GM08714 (cell line): Measurements from ENCODE around the gene TMEM140.

ENCODE experiments used
- H3K4me3 ChIP-seq: fragments of 200-500 bp; sonication (Bioruptor generic); 2 replicates; pipeline ENCODE4 v1.5.1; 2014; ENCODE audit warnings: mild to moderate bottlenecking, low read length, inconsistent platforms
- ZNF274 ChIP-seq: IDR thresholded peaks from 2 replicates; pipeline ENCODE4 v1.6.1; 2012; ENCODE audit warnings: mild to moderate bottlenecking, low read depth, low read length

The TMEM140 gene

DNA sequence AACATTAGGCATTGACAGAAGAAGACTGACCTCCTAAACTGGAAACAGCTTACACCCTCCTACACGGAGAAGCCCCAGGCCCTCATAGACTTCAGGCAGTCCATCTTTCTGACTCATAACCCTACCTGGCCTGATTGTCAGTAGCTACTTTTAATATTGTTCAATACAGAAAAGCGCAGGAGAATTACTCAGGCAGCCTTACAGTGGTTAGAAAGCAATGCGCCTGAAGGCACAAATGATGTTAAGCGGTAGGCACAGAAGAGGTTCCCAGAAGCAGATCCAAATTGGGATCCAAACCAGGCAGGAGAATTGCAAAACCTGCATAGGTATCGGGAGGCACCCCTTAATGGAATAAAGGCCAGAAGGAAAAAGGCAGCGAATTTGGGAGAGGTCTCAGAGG is 28.1 kb downstream of the TMEM140 start:
- no peak overlapping the region for H3K4me3 ChIP-seq

DNA sequence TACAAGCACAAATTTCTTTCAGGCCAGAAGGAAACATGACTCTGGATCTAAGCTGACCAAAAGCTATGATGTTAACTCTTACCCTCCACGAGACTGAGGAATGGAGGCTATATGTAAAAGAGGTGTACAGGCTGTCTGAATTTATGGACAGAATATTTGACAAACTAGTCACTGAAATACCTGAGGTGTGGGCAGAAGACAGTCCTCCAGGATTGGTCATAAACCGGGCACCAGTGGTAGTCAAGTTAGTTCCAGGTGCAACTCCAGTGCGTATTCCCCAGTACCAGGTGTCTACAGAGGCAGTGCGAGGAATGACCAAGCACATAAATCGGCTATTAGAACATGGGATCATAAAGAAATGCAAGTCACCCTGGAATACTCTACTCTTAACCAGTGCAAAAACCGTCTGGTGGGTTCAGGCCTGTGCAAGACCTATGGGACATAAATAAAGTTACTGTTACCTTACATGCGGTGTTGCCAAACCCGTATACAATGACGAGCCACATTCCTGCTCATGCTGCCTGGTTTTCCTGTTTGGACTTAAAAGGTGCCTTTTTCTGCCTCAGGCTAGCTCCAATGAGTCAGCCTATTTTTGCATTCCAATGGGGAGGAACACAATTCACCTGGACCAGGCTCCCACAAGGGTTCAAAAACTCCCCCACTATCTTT is 29.3 kb downstream of the TMEM140 start:
- no peak for TF ChIP-seq ZNF274
- H3K4me3 ChIP-seq, result no peak overlapping the region

More for the DNA sequence above, 28.1 kb downstream of the TMEM140 start:
- TF ChIP-seq ZNF274, result no peak

- H3K4me3 ChIP-seq, result no peak overlapping the region
- no peak for TF ChIP-seq ZNF274
Measured at GRCh38 chr7:135178364-135178763, 30.5 kb downstream of the TMEM140 start.

DNA sequence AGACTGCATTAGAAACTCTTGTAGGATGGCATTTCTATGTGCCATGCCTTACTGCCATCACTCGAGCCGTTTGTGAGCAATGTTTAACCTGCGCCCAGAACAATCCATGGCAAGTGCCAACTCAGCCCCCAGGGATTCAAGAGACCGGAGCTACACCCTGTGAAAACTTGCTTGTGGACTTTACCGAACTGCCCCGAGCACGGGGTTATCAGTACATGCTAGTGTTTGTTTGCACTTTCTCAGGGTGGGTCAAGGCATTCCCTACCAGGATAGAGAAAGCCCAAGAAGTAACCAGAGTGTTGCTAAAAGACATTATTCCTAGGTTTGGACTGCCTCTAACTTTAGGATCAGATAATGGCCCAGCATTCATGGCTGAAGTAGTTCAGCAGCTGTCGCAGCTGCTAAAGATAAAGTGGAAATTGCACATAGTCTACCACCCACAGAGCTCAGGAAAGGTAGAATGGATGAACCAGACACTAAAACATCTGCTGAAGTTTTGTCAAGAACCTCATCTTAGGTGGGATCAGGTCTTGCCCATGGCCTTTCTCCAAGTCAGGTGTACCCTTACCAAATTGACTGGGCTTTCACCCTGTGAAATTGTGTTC is 31.6 kb downstream of the TMEM140 start:
- no peak overlapping the region for H3K4me3 ChIP-seq
- no peak for TF ChIP-seq ZNF274

- H3K4me3 ChIP-seq, result no peak overlapping the region
Measured at GRCh38 chr7:135180122-135180521, 32.2 kb downstream of the TMEM140 start.

DNA sequence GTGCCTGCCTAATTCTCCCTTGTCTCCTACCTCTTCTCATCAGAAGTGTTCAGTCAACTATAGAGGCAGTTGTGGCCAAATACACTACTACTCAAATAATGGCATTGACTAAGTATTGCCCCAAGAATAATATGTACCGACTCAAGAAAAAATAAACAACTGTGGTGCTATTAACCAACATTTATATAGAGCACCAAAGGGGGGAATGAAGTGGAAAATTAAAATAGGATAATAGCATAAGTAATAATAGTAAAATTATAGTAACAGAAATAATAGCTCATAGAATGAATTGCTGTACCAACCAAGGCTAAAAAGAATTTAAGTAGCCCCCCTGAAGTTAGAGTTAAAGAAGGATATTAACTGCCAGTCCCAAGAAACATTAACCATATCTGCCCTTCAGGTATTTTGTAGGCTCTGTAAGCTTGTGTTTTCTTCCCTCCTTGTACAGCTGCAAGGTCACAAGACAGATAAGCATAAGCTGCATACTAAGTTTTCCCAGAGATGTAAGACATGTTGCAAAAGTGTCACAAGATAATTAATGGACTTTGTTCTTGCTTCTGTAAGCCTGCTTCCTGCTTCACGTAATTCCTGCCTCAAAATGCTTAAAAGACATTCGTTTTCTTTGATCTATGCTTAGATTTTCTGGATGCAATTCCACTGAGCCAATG is 33.5 kb downstream of the TMEM140 start:
- no peak for TF ChIP-seq ZNF274
- no peak overlapping the region for H3K4me3 ChIP-seq

More at GRCh38 chr7:135180122-135180521, 32.2 kb downstream of the TMEM140 start:
- TF ChIP-seq ZNF274, result no peak

GRCh38 chr7:135181929-135182678 is 34.2 kb downstream of the TMEM140 start:
- H3K4me3 ChIP-seq, result no peak overlapping the region
- no peak for TF ChIP-seq ZNF274

DNA sequence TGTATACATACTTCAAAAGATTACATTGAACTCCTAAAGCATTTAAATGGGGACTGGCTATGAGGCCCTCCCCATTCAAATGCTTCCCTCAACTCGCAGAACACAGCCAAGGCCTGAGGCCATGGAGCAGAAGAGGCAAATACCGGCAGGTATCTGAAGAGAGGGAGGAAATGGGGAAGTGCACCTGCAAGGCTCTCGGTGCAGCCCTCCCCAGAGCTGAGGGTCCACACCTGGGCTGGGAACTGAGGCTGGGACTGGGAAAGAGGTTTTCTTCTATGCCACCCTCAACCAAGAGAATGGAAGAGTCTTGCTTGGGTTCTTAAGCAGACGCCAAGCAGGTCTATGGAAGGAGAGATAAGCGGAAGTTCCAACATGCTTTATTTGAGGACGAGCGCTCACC is 35.6 kb downstream of the TMEM140 start:
- TF ChIP-seq ZNF274, result no peak
- H3K4me3 ChIP-seq, result no peak overlapping the region

GRCh38 chr7:135184254-135184841 is 36.5 kb downstream of the TMEM140 start:
- H3K4me3 ChIP-seq, result no peak overlapping the region
- TF ChIP-seq ZNF274, result no peak

GRCh38 chr7:135185471-135186260 is 37.8 kb downstream of the TMEM140 start:
- H3K4me3 ChIP-seq, result no peak overlapping the region
- TF ChIP-seq ZNF274, result no peak

- TF ChIP-seq ZNF274, result no peak
- H3K4me3 ChIP-seq, result no peak overlapping the region; the same call in 1 of the 2 replicates
Measured at GRCh38 chr7:135186261-135186540, 38.3 kb downstream of the TMEM140 start.

DNA sequence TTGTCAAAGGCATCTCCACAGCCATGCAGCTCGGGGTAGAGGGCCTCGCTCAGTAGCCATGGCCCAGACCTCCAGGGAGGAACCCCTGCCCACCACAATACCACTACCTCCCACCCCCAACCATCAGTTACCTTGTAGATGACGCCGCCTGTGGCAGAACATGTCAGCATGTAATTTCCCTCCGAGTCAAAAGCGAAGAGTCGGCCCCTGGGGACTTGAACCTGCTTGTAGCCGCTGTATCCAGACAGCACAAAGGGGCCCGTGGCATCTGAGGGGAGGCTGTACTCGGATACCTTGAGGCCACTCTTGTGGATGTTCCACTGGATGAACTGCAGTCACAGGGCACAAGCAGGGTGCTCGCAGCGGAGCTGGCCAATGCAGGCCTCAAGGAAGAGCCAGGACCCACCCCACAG is 39.0 kb downstream of the TMEM140 start:
- no peak for TF ChIP-seq ZNF274
- H3K4me3 ChIP-seq, result peak overlapping the region; percentile 44; the same call in 1 of the 2 replicates

GRCh38 chr7:135188298-135188984 is 40.6 kb downstream of the TMEM140 start:
- H3K4me3 ChIP-seq, result no peak overlapping the region; the same call in 1 of the 2 replicates
- no peak for TF ChIP-seq ZNF274
